GM18909 (cell line): ENCODE measurements around the gene ZNF276.
"Not testable (repeated sequence)": the region's sequence is repeated elsewhere in the genome, so short reads cannot be mapped to it uniquely, and the experiment has no call there.

Experiments
- ATAC-seq: cut with Tn5 transposase; IDR thresholded peaks from one replicate; pipeline ENCODE4 v1.9.1; 2021; ENCODE audit warnings: mild to moderate bottlenecking; ENCODE audit not compliant: unreplicated experiment, poor library complexity

The ZNF276 gene, protein sequence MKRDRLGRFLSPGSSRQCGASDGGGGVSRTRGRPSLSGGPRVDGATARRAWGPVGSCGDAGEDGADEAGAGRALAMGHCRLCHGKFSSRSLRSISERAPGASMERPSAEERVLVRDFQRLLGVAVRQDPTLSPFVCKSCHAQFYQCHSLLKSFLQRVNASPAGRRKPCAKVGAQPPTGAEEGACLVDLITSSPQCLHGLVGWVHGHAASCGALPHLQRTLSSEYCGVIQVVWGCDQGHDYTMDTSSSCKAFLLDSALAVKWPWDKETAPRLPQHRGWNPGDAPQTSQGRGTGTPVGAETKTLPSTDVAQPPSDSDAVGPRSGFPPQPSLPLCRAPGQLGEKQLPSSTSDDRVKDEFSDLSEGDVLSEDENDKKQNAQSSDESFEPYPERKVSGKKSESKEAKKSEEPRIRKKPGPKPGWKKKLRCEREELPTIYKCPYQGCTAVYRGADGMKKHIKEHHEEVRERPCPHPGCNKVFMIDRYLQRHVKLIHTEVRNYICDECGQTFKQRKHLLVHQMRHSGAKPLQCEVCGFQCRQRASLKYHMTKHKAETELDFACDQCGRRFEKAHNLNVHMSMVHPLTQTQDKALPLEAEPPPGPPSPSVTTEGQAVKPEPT

DNA sequence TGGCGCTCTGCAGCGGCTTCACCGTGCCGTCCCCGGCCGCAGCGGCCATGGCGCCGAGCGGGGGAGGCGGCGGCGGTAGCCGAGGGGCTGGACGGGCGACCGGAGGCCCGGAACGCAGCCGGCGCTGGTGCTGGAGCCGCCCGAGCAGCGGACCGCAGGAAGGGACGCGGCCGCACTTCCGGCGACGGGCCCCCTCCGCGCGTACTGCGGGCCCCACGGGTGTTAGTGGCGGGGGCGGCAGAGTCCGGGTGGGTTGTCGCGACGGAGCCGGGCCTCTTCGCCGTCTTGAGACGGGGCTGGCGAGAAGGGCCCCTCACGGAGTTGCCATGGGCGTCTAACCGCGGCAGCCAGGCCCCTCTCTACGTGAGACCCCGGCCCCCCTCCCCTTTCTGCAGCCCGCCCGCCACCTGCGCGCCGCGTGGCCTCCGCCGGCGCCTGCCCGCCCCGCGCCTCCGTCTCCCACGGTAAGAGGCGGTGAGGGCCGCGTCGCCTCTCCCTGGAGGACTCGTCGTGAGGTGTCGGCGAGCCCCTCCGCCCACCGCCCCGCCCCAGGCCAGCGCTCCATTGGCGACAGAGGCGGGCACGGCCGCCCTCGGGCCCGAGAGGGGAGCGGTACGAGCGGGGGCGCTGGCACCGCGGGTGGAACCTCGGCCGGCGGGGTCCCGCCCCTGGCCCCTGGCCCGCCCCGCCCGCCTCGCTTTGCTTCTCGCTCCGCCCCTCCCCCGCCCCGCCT is at the start of gene ZNF276, which contains the start of gene VPS9D1:
TSS of gene ZNF276 (plus strand) at position 725 of the 733 bp plus-strand sequence. CDS start 104 bp downstream, outside the sequence.
TSS of gene VPS9D1 (minus strand) at position 86 of the 733 bp plus-strand sequence. CDS start at position 49, 37 bp downstream.
- ATAC-seq = peak; percentile 52

DNA sequence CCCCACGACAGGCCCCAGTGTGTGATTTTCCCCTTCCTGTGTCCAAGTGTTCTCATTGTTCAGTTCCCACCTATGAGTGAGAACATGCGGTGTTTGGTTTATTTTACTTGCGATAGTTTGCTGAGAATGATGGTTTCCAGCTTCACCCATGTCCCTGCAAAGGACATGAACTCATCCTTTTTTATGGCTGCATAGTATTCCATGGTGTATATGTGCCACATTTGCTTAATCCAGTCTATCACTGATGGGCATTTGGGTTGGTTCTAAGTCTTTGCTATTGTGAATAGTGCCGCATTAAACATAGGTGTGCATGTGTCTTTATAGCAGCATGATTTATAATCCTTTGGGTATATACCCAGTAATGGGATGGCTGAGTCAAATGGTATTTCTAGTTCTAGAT is 49.8 kb upstream of the ZNF276 start:
- not testable (repeated sequence) for ATAC-seq

DNA sequence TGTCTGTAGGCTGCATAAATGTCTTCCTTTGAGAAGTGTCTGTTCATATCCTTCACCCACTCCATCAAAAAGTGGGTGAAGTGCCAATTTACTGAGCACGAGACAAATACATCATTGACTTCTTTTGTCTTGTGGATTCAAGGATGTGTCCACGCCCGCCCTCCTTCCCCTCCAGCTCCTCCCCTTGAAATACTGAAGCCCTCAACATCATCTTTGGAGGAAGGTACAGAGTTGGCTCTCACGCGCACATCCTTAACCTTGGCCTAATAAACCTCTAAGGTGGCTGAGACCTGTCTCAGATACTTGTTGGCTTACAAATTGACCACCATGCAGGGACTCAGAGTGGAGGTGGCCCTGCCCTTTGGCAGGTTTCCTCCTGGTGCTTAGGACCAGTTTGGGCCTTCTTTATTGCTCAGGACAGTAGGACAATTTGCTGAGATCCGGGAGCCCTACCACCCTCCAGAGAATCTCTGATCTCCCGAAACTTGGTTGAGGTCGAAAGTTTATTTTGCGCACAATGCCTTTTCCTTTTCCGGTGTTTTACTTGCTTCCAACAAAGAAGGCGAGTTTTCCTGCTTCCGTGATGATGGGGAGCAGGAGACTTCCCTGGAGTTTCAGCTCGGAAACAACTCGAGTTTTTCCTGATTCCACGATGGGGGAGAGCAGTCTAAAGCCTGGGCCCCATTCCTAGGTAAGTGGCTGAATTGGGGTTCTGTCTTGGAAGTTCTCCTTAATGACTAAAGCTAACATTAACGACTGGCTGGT is 49.0 kb upstream of the ZNF276 start:
- no peak for ATAC-seq

DNA sequence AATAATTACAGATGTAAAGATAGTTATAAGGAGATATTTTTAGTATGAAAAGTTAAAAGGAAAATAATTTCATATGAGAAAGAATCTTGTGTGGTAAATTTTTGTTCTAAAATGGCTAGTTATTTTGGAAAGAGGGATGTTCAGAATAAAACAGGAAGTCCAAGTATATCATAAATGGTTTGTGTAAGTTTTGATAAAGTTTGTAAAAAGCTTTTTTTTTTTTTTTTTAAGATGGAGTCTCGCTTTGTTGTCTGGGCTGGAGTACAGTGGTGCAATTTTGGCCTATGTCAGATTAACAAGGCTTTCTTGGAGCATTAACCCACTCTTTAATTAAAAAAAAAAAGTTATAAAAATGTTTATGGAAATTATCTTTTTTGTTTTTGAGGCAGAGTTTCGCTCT is 43.1 kb upstream of the ZNF276 start:
- ATAC-seq = no peak

DNA sequence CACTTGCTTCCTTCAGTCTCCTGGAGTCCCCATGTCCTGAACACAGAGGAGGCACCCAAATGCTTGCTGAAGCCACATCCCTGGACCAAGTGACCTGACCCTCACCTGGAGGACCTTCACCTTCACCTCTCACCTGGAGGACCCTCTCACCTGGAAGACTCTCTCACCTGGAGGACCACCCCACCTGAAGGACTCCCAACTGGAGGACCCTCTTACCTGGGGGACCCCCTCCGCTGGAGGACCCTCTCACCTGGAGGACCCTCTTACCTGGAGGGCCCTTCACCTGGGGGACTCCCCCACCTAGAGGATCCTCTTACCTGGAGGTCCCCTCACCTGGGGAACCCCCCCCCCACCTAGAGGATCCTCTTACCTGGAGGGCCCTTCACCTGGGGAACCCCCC is 35.4 kb upstream of the ZNF276 start:
- no peak for ATAC-seq

DNA sequence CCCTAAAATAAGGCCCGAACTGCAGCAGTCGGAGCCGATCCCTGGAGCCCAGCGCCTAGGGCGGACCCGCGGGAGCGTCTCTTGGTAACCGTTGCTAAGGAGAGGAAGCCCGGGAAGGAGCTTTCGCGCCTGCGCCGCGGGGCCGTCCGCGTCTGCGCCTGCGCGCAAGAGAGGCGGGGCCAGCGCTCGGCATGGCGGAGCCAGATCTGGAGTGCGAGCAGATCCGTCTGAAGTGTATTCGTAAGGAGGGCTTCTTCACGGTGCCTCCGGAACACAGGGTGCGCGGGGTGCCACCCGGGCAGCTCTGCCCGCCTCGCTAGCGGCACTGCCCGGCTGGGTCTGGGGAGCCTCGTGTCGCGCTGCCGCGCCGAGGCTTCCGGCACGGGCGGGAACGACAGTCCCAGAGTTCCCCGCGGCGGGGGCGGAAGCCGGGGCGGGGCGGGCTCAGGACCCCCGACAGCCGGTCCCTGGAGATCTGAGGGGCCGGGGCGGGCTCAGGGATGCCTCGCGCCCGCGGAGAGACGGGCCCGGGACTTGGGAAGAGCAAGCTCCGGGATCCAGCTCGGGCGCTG is 34.7 kb upstream of the ZNF276 start, which contains the start of gene CDK10:
TSS of gene CDK10 (plus strand) at position 170 of the 572 bp plus-strand sequence. CDS start at position 192, 22 bp downstream.
- peak; percentile 83 for ATAC-seq

DNA sequence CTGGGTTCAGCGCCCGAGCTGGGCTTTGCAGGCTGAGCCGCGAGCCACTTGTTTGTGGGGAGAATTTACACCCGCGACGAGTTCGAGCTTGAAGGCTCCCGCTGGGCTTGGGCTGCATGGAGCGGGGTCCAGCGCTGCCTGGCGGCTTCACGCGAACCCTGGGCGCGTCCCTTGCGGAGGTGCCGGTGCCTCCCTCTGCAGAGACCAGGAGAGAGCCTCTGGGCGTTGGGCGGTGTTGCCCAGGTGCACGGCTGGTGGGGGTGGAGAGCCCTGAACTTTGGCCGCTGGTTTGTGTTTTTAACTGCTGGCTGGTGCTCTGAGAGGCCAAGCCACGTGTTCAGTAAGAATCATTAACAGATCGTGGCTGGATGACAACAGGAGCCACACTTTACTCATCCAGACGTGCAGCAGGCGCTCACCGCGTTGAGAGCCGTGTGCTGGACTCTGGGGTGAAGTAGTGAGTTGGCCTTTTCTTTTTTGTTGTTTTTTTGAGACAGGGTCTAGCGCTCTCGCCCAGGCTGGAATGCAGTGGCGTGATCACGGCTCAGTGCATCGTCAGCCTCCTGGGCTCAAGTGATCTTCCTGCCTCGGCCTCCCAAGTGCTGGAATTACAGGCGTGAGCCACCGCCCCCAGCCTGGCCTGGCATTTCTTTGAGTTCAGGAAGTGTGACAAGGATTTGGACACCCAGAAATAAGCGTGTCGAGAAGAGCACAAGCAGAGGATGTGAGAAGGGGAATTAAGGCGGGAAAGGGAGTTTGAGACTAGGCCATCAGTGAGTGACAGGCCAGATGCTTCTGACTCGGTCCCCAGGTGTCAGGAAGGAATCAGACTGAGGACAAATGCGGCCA is 34.0 kb upstream of the ZNF276 start:
- ATAC-seq = peak; percentile 60

DNA sequence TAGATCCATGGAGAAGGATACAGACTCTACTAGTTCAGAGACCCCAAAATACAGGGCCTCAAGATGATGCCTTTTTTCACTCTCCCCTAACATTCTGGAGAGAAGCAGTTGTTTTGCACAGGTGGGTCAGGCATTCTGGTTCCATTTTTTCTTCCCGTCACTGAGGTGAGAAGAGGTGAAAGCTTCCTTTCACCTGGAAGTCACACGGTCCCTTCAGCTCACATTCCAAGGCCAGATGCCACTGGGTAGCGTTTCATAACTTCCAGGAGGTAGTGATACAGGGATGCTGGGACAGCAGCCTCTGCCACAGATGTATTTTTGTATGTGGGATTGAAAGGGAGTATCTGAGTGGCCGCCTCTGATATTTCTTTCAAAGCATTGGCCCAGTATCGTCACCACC is 32.9 kb upstream of the ZNF276 start:
- no peak for ATAC-seq

DNA sequence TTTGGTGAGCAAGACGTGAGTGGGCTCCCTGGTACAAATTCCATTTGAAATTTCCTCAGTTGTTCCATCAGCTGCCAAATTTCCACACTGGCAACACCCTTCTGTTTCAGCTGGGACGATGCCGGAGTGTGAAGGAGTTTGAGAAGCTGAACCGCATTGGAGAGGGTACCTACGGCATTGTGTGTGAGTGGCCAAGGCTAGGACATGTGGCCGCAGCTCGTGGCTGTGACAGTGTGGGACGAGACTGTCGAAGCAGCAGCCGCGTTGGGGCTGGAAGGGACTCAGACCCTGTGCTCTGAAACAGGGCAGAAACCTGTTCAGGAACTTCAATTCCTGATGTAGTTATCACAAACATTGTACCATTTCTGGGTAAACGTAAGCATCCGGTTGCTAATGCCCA is 32.2 kb upstream of the ZNF276 start:
- ATAC-seq = no peak

DNA sequence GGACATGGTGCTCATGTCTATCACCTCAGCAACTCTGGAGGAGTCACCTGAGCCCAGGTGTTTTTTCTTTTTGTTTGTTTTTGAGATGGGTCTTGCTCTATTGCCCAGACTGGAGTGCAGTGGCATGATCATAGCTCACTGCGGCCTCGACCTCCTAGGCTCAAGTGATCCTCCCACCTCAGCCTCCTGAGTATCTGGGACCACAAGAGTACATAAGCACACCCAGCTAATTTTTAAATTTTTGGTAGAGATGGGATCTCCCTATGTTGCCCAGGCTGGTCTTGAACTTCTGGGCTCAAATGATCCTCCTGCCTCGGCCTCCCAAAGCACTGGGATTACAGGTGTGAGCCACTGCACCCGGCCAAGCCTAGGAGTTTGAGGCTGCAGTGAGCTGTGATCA is 31.7 kb upstream of the ZNF276 start:
- not testable (repeated sequence) for ATAC-seq

DNA sequence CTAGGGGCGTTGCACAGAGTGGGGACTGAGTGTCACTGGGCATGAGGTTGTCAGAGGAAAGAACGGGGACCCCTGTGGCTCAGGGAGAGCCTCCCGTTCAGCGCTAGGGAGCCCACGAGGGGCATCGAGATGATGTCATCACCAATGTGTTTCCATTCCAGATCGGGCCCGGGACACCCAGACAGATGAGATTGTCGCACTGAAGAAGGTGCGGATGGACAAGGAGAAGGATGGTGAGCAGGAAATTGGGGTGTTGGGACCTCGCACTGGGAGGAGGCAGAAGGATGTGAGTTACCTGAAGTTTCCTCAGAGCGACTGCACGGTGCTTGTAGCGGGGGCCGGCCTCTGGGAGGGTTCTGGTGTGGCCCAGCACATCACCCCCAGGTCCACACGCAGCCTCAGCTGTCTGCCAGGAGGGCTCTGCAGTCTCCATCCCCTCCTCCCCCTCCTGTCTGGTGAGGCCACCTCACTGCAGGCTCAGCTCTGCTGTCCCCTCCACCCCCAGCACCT is 30.9 kb upstream of the ZNF276 start:
- no peak for ATAC-seq

DNA sequence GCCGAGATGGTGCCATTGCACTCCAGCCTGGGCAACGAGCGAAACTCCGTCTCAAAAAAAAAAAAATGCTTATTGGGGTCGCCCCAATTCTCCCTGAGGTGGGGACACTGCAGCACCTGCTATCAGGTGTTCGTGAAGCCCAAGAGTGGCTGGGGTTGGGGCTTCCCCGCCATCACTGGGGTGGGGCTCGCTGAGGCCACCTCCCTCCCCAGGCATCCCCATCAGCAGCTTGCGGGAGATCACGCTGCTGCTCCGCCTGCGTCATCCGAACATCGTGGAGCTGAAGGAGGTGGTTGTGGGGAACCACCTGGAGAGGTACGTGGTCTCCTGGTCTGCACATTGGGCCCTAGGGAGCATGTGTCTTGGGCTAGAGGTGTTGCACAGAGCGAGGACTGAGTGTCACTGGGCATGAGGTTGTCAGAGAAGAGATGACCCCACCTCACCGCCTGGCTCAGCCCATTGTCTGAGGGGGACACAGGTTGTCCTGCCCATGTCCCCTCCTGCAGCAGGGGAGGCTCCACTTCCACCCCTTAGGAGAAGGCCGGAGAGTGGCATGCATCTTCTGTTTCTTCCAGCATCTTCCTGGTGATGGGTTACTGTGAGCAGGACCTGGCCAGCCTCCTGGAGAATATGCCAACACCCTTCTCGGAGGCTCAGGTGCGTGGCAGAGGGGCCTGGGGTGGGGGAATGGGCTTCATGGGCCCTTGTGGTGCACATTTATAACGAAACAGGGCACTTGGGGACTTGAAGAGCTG is 29.9 kb upstream of the ZNF276 start:
- no peak for ATAC-seq

DNA sequence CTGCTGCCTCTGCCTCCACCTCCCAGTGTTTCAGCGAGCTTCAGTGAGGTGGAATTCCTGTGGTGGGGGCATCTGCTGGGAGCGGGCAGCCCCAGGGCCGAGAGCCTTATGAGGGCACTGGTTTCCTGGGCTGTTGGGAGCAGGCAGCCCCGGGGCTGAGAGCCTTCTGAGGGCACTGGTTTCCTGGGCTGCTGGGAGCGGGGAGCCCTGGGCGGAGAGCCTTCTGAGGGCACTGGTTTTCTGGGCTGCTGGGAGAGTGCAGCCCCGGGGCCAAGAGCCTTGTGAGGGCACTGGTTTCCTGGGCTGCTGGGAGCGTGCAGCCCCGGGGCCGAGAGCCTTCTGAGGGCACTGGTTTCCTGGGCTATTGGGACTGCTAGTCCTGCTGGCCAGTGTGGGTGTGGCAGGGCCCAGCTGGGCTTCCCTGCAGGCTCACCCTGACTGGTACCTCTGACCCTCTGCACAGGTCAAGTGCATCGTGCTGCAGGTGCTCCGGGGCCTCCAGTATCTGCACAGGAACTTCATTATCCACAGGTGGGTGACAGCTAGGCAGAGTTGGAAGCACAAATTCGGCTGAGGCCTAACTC is 29.3 kb upstream of the ZNF276 start:
- ATAC-seq = no peak

DNA sequence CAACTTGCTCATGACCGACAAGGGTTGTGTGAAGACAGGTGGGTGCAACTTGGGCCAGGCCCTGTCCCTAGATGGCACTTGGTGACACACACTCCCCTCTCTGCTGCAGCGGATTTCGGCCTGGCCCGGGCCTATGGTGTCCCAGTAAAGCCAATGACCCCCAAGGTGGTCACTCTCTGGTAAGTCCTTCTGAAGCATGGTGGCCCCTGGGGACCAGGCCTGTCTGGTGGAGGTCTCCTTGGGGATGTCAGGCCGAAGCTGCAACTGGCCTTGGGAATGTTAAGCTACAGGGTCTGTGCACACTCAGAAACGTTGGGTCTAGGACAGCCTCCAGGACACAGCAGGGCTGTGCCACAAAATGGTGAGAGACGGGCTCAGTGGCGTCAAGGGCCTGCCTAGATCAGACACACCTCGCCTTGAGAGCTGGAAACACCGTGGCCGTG is 28.0 kb upstream of the ZNF276 start:
- no peak for ATAC-seq

DNA sequence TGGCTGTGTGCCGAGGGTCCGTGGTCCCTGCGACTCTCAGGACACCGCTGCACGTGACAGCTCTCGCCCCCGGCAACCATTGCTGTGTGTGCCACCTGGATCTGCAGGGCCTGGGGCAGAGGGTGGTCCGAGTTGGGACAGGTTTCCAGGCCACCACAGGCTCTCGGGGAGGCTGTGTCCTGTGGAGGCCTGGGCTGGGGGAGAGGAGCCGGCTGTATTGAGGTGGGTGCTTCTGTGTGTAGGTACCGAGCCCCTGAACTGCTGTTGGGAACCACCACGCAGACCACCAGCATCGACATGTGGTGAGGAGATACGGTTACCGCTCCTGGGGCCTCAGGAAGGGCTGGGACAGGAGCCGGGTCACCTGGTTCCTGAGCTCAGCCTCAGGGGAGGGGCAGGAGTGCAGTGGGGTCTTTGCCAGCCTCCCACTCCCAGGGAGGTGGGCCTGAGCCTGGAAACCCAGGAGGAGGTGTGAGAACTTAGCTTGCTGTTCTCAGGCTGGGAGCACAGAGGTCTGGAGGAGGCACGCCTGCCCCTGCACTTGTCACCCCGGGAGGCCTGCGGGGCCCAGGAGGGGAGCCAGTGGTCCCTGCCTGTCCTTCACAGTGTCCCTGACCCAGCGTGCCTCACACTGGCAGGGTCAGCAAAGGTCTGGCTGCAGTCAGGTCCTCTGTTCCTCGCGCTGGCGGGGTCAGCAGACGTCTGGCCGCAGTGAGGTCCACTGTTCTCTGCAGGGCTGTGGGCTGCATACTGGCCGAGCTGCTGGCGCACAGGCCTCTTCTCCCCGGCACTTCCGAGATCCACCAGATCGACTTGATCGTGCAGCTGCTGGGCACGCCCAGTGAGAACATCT is 27.2 kb upstream of the ZNF276 start:
- ATAC-seq = no peak

DNA sequence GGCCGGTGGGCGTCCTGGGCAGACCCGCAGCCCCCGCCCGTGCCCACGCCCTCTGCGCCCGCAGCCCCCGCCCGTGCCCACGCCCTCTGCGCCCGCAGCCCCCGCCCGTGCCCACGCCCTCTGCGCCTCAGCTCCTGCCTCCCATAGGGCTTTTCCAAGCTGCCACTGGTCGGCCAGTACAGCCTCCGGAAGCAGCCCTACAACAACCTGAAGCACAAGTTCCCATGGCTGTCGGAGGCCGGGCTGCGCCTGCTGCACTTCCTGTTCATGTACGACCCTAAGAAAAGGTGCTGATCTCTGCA is 26.6 kb upstream of the ZNF276 start:
- ATAC-seq = not testable (repeated sequence)
